ENCODE data around the gene RETREG1.

DNA sequence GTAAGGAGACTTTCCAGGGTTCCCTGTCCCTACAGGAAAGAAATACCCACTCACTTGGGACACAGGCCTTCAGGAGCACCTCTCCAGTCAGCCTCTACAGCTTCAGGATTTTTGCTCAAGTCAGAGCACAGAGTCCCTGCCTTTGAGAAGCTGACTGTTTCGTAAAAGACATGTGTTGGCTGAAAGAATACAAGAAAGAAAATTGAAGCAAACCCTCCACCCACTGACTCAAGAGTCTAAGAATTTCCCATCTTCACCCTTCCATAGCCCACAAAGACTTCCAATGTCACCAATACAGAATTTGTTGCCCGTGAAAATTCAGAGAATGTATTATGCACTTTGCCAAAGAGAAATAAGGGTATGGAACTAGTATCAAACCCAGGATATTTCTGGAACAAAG lies 98.2 kb downstream of the RETREG1 start:
- TF ChIP-seq, protein P1, sequence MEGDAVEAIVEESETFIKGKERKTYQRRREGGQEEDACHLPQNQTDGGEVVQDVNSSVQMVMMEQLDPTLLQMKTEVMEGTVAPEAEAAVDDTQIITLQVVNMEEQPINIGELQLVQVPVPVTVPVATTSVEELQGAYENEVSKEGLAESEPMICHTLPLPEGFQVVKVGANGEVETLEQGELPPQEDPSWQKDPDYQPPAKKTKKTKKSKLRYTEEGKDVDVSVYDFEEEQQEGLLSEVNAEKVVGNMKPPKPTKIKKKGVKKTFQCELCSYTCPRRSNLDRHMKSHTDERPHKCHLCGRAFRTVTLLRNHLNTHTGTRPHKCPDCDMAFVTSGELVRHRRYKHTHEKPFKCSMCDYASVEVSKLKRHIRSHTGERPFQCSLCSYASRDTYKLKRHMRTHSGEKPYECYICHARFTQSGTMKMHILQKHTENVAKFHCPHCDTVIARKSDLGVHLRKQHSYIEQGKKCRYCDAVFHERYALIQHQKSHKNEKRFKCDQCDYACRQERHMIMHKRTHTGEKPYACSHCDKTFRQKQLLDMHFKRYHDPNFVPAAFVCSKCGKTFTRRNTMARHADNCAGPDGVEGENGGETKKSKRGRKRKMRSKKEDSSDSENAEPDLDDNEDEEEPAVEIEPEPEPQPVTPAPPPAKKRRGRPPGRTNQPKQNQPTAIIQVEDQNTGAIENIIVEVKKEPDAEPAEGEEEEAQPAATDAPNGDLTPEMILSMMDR (IDR thresholded peaks at IDR 0.05), result no peak
- TF ChIP-seq POLR2A (IDR thresholded peaks at IDR 0.05), result no peak
